C4-2B (cell line): ENCODE measurements around the gene KIF26B.

ENCODE experiments used
- ZFX ChIP-seq: fragments of 450-650 bp; IDR thresholded peaks from 2 replicates; pipeline ENCODE4 v1.6.1; 2017
- TF ChIP-seq, protein P1 (sequence below): fragments of 450-650 bp; conservative IDR thresholded peaks from 2 replicates; pipeline ENCODE4 v1.5.1; 2017; ENCODE audit warnings: mild to moderate bottlenecking

DNA sequence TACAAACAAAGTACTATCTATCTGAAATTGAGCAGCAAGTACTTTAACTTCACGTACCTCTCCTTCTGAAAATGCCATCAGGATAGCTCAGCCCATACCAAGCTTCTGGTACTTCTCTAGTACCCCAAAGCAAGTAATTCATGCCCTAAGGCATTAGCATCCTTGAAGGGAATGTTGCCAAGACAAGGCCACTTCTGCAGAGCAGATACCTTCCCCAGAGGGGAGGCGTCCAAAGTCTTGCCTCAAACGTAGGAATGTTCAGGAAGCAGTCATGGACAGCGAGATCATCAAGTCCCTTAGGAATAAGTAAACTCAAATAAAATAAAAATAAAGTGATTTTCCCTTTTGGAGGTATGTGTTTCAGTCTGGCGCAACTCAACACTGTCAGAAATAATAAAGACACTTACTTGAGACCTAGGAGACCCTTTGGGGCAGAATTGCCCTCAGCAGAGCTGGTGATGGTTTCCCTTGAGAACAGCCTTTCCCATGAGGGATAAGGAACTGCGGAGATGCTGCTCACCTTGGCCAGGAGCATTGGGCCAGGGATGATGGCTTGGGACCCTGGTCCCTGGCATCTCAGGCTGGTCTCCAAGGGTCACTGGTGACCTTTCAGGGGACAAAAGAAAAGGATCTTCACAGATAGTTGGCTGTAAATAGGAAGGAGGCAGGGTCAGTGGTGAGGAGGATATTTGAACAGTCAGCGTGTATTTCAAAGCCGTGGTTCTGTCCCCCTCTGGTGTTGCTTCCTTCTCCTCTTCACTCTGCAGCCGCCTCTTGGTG, 522.9 kb downstream of the KIF26B start:
- TF ChIP-seq, protein P1, sequence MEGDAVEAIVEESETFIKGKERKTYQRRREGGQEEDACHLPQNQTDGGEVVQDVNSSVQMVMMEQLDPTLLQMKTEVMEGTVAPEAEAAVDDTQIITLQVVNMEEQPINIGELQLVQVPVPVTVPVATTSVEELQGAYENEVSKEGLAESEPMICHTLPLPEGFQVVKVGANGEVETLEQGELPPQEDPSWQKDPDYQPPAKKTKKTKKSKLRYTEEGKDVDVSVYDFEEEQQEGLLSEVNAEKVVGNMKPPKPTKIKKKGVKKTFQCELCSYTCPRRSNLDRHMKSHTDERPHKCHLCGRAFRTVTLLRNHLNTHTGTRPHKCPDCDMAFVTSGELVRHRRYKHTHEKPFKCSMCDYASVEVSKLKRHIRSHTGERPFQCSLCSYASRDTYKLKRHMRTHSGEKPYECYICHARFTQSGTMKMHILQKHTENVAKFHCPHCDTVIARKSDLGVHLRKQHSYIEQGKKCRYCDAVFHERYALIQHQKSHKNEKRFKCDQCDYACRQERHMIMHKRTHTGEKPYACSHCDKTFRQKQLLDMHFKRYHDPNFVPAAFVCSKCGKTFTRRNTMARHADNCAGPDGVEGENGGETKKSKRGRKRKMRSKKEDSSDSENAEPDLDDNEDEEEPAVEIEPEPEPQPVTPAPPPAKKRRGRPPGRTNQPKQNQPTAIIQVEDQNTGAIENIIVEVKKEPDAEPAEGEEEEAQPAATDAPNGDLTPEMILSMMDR: no peak
- TF ChIP-seq ZFX: no peak
